COLO668 (cell line): ENCODE results near the gene PACRG.

ENCODE experiments used
- DNase-seq: peaks from one replicate; lab custom pipeline; 2025; ENCODE audit not compliant: unreplicated experiment; lab: John Stamatoyannopoulos, UW

PACRG gene

DNA sequence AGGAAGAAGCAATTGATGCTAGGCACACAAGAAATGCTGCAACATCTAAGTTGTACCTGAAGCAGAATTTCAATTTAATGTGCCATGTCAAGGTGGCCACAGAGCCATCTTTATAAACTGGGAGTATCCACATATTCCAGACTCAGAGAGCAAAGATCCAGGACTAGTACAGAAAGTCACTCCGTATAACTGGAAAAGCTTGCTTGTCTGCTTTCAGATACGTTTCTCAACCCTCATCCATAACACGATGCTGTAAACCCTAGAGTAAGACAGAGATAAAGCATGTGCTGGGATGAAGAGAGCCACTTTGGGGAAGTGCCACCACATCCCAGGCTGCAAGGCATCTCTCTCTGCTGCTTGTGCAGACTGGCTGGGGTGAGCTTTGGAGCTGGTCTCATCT lies 134.7 kb downstream of the PACRG start:
- no peak for DNase-seq

DNA sequence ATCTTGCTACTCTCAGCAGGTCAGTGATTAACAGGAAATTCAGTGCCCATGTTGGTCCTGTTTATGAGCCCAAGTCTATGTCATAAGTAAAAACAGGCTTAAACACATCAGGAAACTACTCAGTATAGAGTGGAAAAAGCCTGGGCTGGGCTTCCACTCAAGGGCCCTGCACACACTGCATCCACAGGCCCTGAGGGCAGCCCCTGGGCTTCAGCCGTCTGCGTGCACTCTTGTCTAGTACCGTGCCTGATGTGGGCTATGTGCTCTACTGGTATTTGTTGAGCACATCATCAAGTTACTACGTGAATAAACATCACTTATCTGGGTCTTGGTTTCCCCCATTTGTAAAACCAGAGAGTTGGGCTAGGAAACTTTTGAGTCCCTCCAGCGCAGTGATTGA lies 135.2 kb downstream of the PACRG start:
- no peak for DNase-seq

DNA sequence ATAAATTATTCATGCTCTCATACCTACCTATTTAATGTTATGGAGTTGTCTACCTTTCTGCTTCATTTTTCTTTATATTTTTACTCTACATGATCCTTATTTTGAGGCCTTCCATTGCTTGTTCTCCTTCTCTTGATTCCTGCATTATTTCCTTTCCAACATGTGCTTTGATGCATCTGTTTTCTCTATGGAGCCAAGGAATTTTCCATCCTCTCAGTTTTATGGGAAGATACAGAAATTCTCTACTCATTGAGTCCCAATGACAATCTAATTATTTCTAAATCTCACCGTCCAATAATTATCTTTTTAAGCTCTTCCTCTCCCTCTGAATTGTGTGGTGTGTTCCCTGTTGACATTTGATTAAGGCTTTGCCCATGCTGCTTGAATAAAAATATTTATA lies 136.0 kb downstream of the PACRG start:
- no peak for DNase-seq

DNA sequence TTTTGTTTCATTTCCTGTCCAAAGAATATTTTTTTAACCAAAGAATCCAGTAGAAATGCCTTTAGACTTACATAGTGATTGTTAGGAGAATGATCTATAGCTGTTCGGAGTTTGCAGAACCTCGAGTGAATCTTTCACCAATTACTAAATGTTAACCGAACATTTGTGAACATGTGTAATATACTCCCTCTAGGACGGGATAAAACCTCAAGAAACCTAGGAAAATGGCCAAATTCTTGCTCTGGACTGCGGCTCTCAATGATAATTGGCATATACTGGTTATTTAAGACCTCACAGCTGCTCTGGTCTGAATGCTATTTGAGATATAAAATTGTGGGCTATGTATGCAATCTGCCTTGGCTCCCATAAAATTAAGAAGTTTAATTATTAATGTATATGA lies 137.1 kb downstream of the PACRG start:
- no peak for DNase-seq

DNA sequence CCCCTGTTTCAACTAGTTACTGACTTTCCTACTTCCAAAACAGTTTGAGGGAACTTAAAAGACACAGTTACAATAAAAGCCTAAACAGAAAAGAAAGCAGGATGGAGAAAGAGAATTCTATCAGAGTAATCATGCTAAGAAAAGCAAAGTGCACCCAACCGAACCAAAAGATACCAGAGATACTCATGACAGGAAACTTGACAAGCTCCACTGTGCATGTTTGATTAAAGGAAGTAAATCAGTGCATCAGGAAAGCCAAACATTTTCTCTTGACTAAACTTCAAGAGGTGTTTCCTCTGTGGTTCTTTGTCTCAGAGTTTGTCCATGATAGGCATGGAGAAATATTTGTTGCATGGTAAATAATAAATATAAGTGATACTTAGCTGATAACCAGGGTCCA lies 138.9 kb downstream of the PACRG start:
- no peak for DNase-seq

DNA sequence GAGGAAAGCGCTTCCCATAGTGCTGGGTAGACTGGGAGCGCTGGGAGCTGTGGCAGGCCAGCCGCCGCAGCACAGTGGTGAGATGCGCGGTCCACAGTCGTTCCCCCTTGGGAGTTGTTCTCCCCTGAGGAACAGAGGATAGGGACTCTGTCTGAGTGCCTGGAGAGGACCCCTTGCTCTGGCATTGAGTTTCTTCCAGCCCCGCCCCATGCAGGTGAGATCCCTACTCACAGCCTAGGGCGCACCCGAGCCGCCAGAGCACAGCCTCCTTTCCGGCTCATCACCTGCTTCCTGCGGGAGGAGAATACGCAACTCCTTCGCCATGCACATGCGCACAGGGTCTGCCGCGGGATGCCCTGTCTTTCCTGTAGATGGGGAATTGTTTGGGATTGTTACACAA lies 140.6 kb downstream of the PACRG start:
- no peak for DNase-seq

DNA sequence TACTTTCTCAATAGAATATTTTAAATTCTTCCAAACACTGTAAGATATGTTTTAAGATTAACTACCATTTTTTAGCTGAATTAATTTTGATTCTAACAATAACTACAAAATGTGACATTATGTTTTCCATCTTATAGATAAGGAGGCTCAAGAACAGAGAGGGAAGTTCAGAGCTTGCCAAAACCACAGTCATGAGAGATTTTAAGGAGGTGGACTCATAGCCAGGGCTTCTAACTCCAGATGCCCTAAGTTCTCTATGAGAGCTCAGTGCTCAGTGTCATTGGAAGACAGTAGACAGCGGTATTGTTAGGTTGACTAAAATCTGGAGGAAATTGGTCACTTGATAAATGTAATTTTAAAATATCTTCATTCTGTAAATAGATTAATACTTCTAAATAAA lies 144.2 kb downstream of the PACRG start:
- no peak for DNase-seq

DNA sequence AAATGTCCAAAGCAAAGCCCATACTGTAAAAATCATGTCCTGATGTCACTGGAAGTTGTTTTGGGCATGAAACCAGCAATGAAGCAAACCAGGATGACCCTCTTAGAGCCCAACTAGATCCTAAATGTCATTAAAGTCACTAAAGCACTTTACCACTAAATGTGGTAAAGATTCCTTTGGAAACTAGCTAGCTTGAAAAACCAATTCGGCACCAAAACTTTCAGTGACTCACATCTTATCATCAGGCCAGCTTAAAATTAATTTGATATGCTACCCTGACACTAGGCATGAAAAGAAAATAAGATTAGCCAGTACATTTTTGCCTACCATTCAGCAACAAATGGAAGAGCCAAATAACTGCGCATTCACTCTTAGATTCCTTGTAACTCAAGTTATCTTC lies 145.8 kb downstream of the PACRG start:
- DNase-seq, result no peak

DNA sequence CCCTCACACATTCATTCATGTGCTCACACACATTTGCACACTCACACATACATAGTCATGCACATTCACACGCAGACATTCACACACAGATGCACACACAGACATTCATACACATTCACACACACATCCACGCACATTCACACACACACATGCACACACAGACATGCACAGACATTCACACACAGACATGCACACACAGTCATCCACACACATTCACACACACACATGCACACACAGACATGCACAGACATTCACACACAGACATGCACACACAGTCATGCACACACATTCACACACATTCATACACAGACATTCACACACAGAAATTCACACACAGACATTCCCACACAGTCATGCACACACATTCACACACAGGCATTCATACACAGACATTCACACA lies 147.3 kb downstream of the PACRG start:
- no peak for DNase-seq

DNA sequence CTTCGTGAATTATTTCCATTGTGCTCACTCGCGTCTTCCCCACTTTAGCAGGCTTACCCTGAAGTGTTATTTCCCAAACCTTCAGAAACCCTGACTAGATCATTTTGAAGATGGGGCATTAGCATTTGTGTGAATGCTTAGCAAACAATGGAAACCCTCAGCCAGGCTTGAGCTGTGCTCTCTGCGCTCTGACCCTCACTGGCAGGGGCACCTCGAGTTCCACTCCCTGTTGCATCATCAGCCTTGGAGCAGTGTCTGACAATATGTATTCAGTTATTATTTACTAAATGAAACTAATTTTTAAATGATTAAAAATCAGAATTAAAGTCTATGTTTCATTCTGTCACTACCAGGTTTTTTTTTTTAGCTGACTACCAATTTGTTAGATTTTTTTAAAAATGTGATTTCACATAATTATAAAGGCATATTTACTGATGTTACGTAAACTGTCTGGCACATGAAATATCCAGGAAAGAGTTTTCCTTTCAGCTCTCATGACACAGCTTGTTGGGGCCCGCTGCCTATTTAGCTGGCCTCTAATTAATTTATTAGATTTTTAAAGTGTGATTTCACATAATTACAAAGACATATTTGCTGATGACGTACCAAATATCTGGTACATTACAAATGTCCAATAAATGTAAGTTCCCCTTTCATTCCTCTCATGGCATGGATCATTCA lies 155.2 kb downstream of the PACRG start:
- DNase-seq, result no peak

DNA sequence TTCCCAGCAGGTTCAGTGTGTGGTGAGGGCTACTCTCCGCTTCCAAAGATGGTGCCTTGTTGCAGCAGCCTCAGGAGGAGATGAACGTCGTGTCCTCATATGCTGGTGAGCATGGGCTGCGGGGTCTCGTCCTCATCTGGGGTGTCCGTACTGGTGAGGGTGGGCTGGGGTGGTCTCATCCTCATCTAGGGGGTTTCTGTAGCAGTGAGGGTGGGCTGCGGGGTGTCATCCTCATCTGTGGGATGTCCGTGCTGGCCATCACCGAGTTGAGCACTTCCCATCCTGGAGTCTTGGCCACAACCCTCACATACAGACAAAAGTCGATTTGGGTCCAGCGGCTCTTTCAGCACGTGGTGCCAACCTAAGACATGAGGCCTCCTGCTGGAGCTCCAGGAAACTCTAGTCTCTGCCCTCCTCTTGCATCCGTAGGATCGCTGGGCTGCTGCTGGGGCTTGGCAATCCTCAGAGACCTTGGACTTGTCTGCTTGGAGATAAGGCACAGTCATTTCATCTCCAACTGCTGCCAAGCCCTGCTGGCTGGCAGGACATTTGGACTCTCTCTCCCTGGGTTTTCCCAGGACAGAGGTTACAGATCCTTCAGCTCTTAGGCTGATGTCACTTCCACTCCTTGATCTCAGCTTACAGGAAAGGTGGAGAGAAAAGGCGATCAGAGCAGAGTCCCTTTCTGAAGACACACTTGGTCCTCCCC lies 160.4 kb downstream of the PACRG start:
- DNase-seq, result no peak

DNA sequence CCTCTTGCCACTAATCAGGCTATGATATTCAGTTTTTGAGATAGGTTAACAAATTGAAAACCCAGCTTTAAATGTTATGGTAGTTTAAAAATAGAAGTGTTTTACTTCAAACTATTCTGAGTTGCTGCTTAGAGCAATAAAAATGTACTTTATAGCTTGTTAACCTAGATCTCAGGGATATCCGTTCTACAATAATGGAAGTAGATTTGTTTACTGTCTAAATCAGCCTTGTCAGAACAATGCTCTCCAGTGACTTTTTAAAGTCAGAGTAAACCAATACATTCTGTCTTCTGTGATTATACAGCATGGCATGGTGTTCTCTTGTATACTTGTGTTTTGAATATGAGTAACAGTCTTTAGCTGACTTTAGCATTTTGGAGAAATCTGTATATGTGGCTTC lies 161.5 kb downstream of the PACRG start:
- no peak for DNase-seq

DNA sequence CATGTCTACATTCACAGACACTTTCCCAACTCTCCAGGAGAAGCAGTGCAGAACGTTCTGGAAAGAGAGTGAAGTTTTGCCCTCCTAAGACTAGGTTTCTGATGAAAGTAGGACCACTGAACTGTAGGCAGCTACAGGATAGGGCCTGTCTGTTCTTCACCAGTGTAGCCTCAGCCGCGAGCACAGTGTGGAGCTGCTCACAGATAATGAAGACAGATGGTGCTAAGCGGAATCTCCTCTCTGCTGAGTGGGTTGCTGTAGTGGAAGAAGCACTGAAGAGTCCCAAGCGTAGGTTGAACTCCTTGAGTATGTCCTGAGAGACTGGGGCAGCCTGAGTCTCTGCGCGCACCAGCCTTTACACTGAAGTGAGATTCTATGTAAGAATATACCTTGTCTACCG lies 170.2 kb downstream of the PACRG start:
- DNase-seq, result no peak

DNA sequence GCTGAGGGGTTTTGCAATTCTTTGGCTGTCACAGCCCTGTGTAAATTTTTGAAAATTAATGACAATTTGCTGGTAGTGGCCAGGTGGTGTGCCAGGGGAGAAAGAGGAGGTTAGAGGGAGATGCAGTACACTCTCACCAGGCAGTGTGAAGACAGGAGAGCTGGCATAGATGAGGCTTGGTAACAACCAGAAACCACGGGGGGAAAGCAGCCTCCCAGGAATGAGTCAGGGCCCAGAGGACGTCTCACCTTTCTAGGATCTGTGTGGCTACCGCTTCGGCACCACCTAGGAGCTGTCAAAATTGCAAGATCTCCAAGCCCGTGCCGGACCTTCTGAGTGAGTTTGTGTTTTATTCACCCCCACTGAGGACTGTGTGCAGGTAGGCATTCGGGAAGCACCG lies 171.4 kb downstream of the PACRG start:
- DNase-seq, result no peak

DNA sequence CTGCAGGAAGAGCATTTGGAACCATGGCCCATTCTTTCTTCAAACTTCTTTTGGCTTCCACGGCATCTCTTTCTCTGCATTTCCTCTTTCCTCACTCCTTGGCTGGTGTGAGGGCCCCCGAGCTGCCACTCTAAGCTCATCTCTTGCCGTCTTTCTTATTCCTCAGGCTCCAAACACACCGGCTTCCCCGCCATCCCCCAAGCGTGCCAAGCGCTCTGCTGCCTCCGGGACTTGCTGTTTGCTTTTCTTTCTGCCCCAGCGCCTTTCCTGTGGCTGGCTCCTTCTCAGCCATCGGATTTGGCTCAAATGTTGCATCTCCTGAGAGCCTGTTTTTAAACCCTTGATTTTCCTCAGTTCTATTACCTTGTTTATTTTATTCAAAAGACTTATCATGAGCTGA lies 172.7 kb downstream of the PACRG start:
- no peak for DNase-seq

DNA sequence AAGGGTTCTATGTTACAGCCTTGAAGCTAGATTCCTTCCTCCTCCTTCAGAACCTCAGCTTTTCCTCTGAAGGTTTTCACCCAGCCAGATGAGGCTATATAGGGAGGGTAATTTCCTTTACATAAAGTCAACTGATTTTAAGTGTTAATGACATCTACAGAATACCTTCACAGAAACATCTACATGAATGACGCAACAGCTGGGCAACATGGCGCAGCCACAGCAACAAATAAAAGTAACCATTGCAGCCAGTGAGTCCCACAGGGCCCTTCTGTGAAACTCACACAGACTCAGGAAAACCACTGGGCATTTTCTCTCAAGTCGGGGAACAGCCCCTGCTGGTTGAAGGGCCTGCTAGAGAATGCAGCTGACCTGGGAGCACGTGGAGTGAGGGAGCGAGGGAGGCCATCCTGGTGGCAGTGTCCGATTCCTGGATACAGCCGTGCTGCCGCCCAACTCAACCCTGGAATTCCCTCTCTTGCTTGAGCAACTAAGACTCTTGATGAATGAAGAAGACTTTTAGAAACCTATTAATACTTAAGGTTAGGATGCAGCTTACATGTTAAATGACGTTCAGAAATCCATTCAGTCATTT lies 176.4 kb downstream of the PACRG start:
- DNase-seq, result no peak

DNA sequence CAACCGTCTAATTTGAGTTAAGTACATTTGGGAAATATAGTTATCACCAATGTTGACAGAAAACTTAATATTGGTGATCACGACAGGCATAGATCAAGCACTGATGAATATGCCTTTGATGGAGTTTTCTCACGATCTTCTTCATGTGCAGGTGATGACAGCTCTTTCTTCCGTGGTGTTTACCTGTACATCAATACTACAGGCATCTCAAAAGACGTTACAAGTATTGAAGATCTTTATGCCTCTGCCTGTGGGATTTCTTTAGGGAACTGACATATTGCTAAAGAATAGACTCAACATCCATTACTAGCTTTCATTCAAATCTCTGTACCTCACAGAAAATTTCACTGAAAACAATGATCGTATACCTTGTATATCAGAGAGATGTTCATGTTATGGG lies 178.7 kb downstream of the PACRG start:
- DNase-seq, result no peak

DNA sequence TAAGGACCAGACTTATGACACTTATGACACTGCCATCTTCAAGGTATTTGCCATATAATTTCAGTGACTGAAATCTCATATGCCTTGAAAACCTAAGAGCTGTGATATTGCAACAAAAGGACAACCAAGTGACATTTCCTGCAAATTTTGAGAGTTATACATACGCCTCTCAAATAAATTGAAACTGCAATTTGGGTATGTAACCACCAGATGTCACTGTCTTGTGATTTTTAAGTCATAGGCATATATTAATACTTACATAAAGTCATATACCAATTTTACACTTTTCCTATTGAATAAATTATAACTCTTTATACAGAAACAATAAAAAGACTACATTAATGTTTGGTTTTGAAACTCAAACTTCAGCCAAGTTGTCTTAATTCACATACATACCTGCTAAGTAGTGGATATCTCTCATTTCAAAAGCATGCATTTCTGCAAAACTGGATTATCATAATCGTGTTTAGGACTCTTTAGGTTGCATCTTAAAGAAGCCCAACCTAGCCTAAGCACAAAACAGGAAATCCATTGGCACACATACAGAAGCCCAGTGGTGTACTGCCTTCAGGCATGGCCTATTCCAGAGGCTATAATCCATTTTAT lies 180.2 kb downstream of the PACRG start:
- no peak for DNase-seq

DNA sequence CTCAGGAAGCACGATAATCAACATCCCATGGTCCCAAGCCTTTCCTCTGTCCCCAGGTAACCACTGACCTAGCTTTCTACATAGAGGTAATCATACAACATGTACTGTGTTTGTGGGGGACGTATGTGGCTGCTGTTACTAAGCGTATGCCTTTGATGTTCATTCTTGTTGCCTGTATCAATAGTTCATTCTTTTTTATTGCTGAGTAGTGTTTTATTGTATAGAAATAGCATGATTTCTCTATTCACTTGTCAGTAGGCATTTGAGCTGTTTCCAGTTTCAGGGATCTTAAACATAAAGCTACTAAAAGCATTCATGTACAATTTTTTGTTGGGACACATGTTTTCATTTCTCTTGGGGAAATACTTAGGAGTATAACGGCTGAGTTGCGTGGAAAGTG lies 185.4 kb downstream of the PACRG start:
- DNase-seq, result no peak

DNA sequence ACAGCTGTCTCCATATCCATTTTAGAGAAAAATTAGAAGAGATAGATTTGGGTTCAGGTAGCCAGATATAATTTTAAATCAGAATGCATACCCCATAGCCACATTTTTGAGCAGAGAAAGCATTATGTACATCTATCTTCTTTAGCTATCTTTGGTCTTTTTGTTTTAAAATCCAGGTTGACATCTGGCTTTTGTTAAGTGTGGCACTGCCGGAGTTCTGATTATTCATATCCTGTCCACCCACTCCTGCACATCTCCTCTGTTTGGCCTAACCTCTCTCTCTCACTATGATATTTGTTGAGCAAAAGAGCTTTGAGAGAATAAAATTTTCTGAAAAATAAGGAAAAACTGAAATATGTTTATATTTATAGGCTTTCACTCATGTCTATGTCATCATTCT lies 189.7 kb downstream of the PACRG start:
- DNase-seq, result no peak

DNA sequence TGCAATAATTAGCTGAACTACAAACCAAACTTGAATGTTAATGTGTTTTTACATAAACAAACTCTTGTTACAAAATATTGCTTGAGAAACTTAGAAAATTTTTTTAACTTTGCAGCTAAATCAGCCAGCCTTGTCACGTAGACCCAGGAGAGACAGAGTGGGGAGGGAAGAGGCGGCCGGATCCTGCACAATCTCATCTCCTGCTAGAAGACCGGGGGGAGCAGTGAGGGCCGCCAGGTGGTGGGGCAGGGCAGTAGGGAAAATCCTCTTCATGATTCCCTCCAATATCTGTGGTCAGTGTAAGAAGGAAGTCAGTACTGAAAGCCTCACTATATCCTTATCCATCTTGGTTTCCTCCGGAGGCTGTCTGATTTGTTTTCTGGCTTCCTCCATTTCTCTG lies 193.3 kb downstream of the PACRG start:
- DNase-seq, result no peak

DNA sequence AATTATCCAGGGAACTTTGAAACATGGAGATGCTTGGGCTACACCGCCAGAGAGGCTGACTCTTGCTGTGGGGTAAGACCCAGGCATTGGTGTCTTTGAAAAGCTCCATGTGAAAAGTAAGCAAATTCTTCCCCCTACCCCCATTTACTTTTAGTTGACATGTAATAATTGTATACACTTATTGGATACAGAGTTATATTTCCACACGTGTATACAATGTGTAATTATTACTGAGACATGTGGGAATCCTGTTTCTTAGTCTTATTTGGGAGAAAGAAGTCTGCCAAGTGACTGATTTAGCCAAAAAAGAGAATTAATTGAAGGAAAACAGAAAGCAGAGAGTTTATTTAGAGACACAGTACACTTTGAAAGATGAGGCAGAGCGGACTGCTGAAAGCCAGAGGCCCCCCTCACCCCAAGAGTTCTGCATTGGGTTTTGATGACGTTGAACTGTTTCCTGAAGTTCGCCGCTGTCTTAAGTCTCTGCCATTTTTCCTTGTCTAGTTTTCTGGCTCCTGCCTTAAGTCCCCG lies 193.8 kb downstream of the PACRG start:
- DNase-seq, result no peak
